ENCODE measurements around the gene RBP5.

RBP5 gene

GRCh38 chr12:7146228-7146627, 17.5 kb upstream of the RBP5 start:
- DNase-seq (ENCODE audit: low read depth, low spot score), result no peak

GRCh38 chr12:7145671-7146070, 17.0 kb upstream of the RBP5 start:
- DNase-seq (ENCODE audit: low read depth, low spot score), result no peak

- DNase-seq (ENCODE audit: low read depth, low spot score), result no peak
Measured at GRCh38 chr12:7144414-7145120, 15.9 kb upstream of the RBP5 start.

GRCh38 chr12:7143564-7143963, 14.9 kb upstream of the RBP5 start:
- no peak for DNase-seq (ENCODE audit: low read depth, low spot score)

- DNase-seq (ENCODE audit: low read depth, low spot score), result no peak
Measured at GRCh38 chr12:7142809-7143465, 14.2 kb upstream of the RBP5 start.

- DNase-seq (ENCODE audit: low read depth, low spot score), result no peak
Measured at GRCh38 chr12:7142056-7142644, 13.5 kb upstream of the RBP5 start.

GRCh38 chr12:7141351-7142005, 12.8 kb upstream of the RBP5 start:
- no peak for DNase-seq (ENCODE audit: low read depth, low spot score)

GRCh38 chr12:7139200-7139599, 10.5 kb upstream of the RBP5 start:
- DNase-seq (ENCODE audit: low read depth, low spot score), result no peak

- no peak for DNase-seq (ENCODE audit: low read depth, low spot score)
Measured at GRCh38 chr12:7137908-7138307, 9.2 kb upstream of the RBP5 start.

GRCh38 chr12:7136676-7137075, 8.0 kb upstream of the RBP5 start:
- DNase-seq (ENCODE audit: low read depth, low spot score), result no peak

GRCh38 chr12:7136071-7136470, 7.4 kb upstream of the RBP5 start:
- no peak for DNase-seq (ENCODE audit: low read depth, low spot score)

GRCh38 chr12:7134396-7135166, 5.9 kb upstream of the RBP5 start:
- DNase-seq (ENCODE audit: low read depth, low spot score), result no peak

- DNase-seq (ENCODE audit: low read depth, low spot score), result no peak
Measured at GRCh38 chr12:7131502-7131866, 2.8 kb upstream of the RBP5 start.

- no peak for DNase-seq (ENCODE audit: low read depth, low spot score)
Measured at GRCh38 chr12:7130701-7131501, 2.2 kb upstream of the RBP5 start.

GRCh38 chr12:7129872-7130691, 1.4 kb upstream of the RBP5 start, which contains the start of gene CLSTN3:
Gene CLSTN3 (plus strand): TSS chr12:7130371. CDS start chr12:7130649, 278 bp downstream.
- DNase-seq (ENCODE audit: low read depth, low spot score), result no peak

- DNase-seq (ENCODE audit: low read depth, low spot score), result no peak
Measured at GRCh38 chr12:7129287-7129871, 690 bp upstream of the RBP5 start.

- no peak for DNase-seq (ENCODE audit: low read depth, low spot score)
Measured at GRCh38 chr12:7127916-7128626, 618 bp downstream of the RBP5 start.

- DNase-seq (ENCODE audit: low read depth, low spot score), result no peak
Measured at GRCh38 chr12:7125632-7126227, 3.0 kb downstream of the RBP5 start.

All from iPS DF 19.7 (cell line).